Heart left ventricle (tissue), 16 donors: ENCODE data around the gene EVI5L. TPM values are rescaled to one million over a fixed set of nuclear protein-coding genes. Genes with fewer than 3 reads are reported as not detected.
A peak's percentile ranks its signal among the peaks of the same experiment; 100 is the strongest.
"Not testable (repeated sequence)": the region's sequence is repeated elsewhere in the genome, so short reads cannot be mapped to it uniquely, and the experiment has no call there.

Experiments
- ATAC-seq, 4 donors: fragments of 200-7000 bp; cut with Tn5 transposase; one replicate each; pipeline ENCODE4 v1.9.1; 2020 to 2022; ENCODE audit warnings: moderate library complexity in 4 of 4, mild to moderate bottlenecking in 3 of 4, moderate number of reproducible peaks in 1 of 4
- DNase-seq, 5 donors: peaks; one replicate each; pipeline ENCODE4 v3.0.0-alpha.2; 2020
- H3K27ac ChIP-seq, 12 donors: fragments of 200-600 bp; sonication (generic) in 4 of 12; one replicate each; pipeline versions ENCODE4 v1.5.0 to v1.8.0; 2016 to 2022; ENCODE audit warnings: mild to moderate bottlenecking in 2 of 12
- H3K27me3 ChIP-seq, 9 donors: fragments of 200-600 bp; sonication (generic) in 2 of 9; one replicate each; pipeline versions ENCODE4 v1.5.1 to v1.8.0; 2016 to 2022; ENCODE audit warnings: mild to moderate bottlenecking in 3 of 9
- H3K36me3 ChIP-seq, 9 donors: fragments of 200-600 bp; sonication (generic) in 2 of 9; one replicate each; pipeline versions ENCODE4 v1.5.0 to v1.8.0; 2018 to 2022; ENCODE audit warnings: mild to moderate bottlenecking in 2 of 9
- H3K4me1 ChIP-seq, 12 donors: fragments of 200-600 bp; sonication (generic) in 4 of 12; one replicate each; pipeline versions ENCODE4 v1.5.0 to v1.8.0; 2016 to 2022; ENCODE audit warnings: mild to moderate bottlenecking in 3 of 12
- H3K4me3 ChIP-seq, 12 donors: fragments of 200-600 bp; sonication (generic) in 4 of 12; one replicate each; pipeline versions ENCODE4 v1.5.0 to v1.8.0; 2017 to 2022; ENCODE audit warnings: mild to moderate bottlenecking in 9 of 12, moderate library complexity in 4 of 12
- H3K9me3 ChIP-seq, 12 donors: fragments of 200-600 bp; sonication (generic) in 4 of 12; one replicate each; pipeline versions ENCODE4 v1.5.0 to v1.8.0; 2016 to 2022; ENCODE audit warnings: mild to moderate bottlenecking in 1 of 12
- CTCF ChIP-seq, 12 donors: fragments of 200-600 bp; sonication (generic) in 4 of 12; IDR thresholded peaks; one replicate each; pipeline versions ENCODE4 v1.5.0 to v1.8.0; 2018 to 2022; ENCODE audit warnings: antibody characterized with exemption in 12 of 12, mild to moderate bottlenecking in 5 of 12
- POLR2A ChIP-seq, 2 donors: fragments of 450-650 bp; IDR thresholded peaks; one replicate each; pipeline ENCODE4 v1.6.1; 2017; ENCODE audit warnings: antibody characterized with exemption in 2 of 2, mild to moderate bottlenecking in 2 of 2, moderate library complexity in 2 of 2
- WGBS, 4 donors: extraction: QIAGEN DNeasy Blood & Tissue Kit in 2 of 4; methylation state at CpG; one replicate each; pipeline versions ENCODE4 v1.1.5 to v1.1.7; 2013 to 2018; 5-methylcytosine and 5-hydroxymethylcytosine counted together
- intact Hi-C, 10 donors: fragments of 100-400 bp; cut with DNase I; formaldehyde crosslinking; loops; one replicate each; pipeline versions ENCODE4 v1.11.1 to v1.14.2; 2022
- polyA plus RNA-seq, 2 donors: library from polyadenylated mRNA; stranded (reverse); fragments of 200-250 nt; gene quantifications; one replicate each; pipeline ENCODE4 v1.2.3, GENCODE V29; 2013
- total RNA-seq, 9 donors: library from RNA; depleted of rRNA in 2 of 9; stranded (reverse); fragments of >200 nt in 2 of 9; fragmentation: NEBNext Ultra II Directional in 3 of 9; extraction: Animal tissue kit (Norgen Biotek cat#: 25700) in 3 of 9; gene quantifications; one replicate each; pipeline versions ENCODE4 v1.1.0 to v1.2.4, GENCODE V29; 2016 to 2023
- donor health status: ischemic (EF 13 %, LVEDD 7.1; RV severe dilation, severe dysfunction).
- donor health status: healthy with polysubstance abuse.
- donor health status: DM: no; HTN: yes; CAD: no.
- donor health status: DM: no; HTN: no; CAD: no.
- donor health status: ischemic (EF 25% LVEDD 6.9; RV normal size, moderate dysfunction).
- donor health status: ischemic (EF 25% LVEDD 5.7; RV mildly dilated, moderate dysfunction).
- donor health status: healthy.
- donor health status: DM: yes; HTN: yes; CAD: no.
- donor health status: ischemic (EF 35%, LVEDD 5.7; RV mildly dilated, moderate dysfunction).
- donor health status: nonischemic (EF 11% LVEDD 7.7; RV severe dilation, severe dysfunction).
- donor health status: DM: yes; HTN: yes; CAD: no.
- donor health status: PGD.
- donor health status: ischemic (EF 29% LVEDD 5.4; RV normal size, mild dysfunction).
- donor health status: nonischemic (EF 23%, LVEDD 6.1; RV moderate dilation, normal function).

The EVI5L gene
- total and polyA plus RNA-seq, 11 donors = 18.2 to 41.9 (median 22.1) TPM

- 79 to 83% (median 80%) methylated on average over 13 to 16 of the region's 16 CpGs for WGBS, 4 donors
- DNase-seq = no peak
- no peaks in the 10 kb centered on the region for H3K9me3 ChIP-seq
- H3K4me3 ChIP-seq = no peak overlapping the region
- no peak overlapping the region for H3K27ac ChIP-seq
- peaks cover 0 to 7% (median 0%) of the 10 kb centered on the region in 12 donors for H3K4me1 ChIP-seq
- H3K36me3 ChIP-seq = no peaks in the 10 kb centered on the region
- peaks cover 4 to 32% (median 10%) of the 10 kb centered on the region in 9 donors for H3K27me3 ChIP-seq
- ATAC-seq = no peak
- intact Hi-C loops = no loop called here
- TF ChIP-seq CTCF (IDR thresholded peaks at IDR 0.05) (no peak), POLR2A (IDR thresholded peaks at IDR 0.05) (no peak)
Observed at GRCh38 chr19:7887408-7888144, 57.6 kb downstream of the EVI5L start.

DNA sequence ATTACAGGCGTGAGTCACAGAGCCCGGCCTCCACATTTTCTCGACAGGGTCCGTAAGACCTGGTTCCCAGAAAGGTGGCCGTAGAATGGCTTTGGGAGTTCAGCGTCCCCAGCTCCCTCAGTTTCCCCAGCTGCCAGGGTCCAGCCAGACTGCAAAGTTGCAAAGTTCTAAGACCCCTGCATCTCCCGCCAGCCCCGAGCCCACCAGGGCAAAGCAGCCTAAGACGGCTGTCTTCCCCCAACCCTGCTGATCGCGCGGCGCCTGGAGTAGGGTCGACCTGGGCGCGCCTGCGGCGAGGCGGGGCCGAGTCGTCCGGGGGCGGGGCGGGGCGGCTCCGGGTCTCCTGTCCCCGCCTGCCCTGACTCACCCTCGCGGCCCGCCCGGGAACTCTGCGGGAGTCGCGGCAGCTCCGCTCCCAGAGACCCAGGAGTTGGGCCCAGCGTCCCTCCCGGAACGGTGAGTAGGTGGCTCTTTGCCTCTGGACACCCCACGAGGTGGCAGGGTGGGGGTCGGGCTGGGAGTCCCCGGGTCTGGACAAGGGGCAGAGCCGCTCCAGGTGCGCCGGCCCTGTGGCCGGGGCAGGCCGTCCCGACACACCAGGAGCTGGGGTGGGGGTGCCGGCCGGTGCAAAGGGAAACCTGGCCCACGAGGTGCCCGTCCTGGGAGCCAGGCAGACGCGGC, 58.3 kb downstream of the EVI5L start, which contains the start of gene LRRC8E:
Gene LRRC8E (plus strand): TSS at position 366 of the 681 bp plus-strand sequence. CDS start 7,094 bp downstream, outside the sequence.
- ATAC-seq = peak in 3 of 4 donors; percentile 52 to 93 (median 85)
- 9 to 35% (median 15%) methylated on average over 9 to 53 of the region's 53 CpGs for WGBS, 4 donors
- Histone ChIP-seq H3K4me3 (peak within 1 kb of the TSS; percentile 1 to 52 (median 36)), H3K4me1 (peaks cover 0 to 7% (median 0%) of the 10 kb centered on the region in 12 donors), H3K36me3 (no peaks in the 10 kb centered on the region), H3K27me3 (peaks cover 4 to 34% (median 10%) of the 10 kb centered on the region in 9 donors), H3K27ac (no peak within 1 kb of the TSS), H3K9me3 (no peaks in the 10 kb centered on the region)
- intact Hi-C loops = no loop called here
- no peak for TF ChIP-seq CTCF (IDR thresholded peaks at IDR 0.05)
- no peak for TF ChIP-seq POLR2A (IDR thresholded peaks at IDR 0.05)
- peak in 2 of 5 donors; percentile 25 to 56 for DNase-seq

- 51 to 80% (median 77%) methylated on average over 3 to 8 of the region's 8 CpGs for WGBS, 4 donors
- peak overlapping the region in 10 of 12 donors; percentile 1 to 52 (median 39) for H3K4me3 ChIP-seq
- no peaks in the 10 kb centered on the region for H3K36me3 ChIP-seq
- no peak overlapping the region for H3K27ac ChIP-seq
- ATAC-seq (no peak), DNase-seq (no peak)
- intact Hi-C loops = no loop called here
- TF ChIP-seq CTCF (IDR thresholded peaks at IDR 0.05) = no peak
- TF ChIP-seq POLR2A (IDR thresholded peaks at IDR 0.05) = no peak
- no peaks in the 10 kb centered on the region for H3K9me3 ChIP-seq
- H3K4me1 ChIP-seq = peaks cover 0 to 7% (median 0%) of the 10 kb centered on the region in 12 donors
- H3K27me3 ChIP-seq = peaks cover 4 to 38% (median 10%) of the 10 kb centered on the region in 9 donors
Observed at GRCh38 chr19:7888826-7889217, 58.8 kb downstream of the EVI5L start.

DNA sequence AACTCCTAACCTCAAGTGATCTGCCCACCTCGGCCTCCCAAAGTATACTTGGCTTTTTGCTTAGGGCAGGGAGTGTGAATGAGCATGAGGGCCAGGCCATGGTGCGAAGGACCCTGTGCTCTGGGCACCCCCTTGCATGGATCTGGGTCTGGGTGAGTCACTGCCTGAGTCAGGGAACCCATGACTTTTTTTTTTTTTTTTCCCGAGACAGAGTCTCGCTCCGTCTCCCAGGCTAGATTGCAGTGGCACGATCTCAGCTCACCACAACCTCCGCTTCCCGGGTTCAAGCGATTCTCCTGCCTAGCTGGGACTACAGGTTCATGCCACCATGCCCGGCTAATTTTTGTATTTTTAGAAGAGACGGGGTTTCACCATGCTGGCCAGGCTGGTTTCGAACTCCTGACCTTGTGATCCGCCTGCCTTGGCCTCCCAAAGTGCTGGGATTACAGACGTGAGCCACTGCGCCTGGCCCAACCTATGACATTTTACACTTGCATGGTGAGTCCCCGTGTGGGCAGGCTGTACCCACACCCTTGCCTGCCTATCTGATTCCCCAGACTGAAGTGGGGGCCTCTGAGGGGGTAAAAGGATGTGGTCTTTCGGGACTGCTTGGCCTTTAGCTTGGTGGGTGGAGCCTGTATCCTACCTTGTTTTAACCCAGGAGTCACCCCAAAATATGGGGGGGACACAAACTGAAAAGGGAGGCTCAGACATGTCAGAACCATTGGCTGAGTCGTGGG, 63.5 kb downstream of the EVI5L start:
- ATAC-seq, intact Hi-C loops, H3K36me3 ChIP-seq, H3K4me1 ChIP-seq, DNase-seq, H3K9me3 ChIP-seq, H3K27ac ChIP-seq, H3K4me3 ChIP-seq: not testable (repeated sequence)
- peaks cover 0 to 35% (median 3%) of the 10 kb centered on the region in 9 donors for H3K27me3 ChIP-seq
- WGBS, 4 donors = 82 to 84% (median 83%) methylated on average over 18 of the region's 18 CpGs
